GM23248 (cell line): Measurements from ENCODE around the gene UTP15. TPM values are rescaled to one million over a fixed set of nuclear protein-coding genes. Genes with fewer than 3 reads are reported as not detected.

Source experiments
- DNase-seq: peaks from one replicate; pipeline ENCODE4 v3.0.0-alpha.2; 2015
- H2AFZ ChIP-seq: fragments of 200-600 bp; sonication (generic); 2 replicates; pipeline ENCODE4 v1.6.1; 2016; ENCODE audit warnings: antibody characterized with exemption
- H3F3A ChIP-seq: fragments of 200-600 bp; sonication (generic); 2 replicates; pipeline ENCODE4 v1.6.1; 2016; ENCODE audit warnings: mild to moderate bottlenecking, antibody characterized with exemption, mixed run types; ENCODE audit not compliant: insufficient read depth
- H3K27ac ChIP-seq: fragments of 200-600 bp; sonication (generic); 2 replicates; pipeline ENCODE4 v1.5.1; 2016; ENCODE audit warnings: mild to moderate bottlenecking
- H3K27me3 ChIP-seq: fragments of 200-600 bp; sonication (generic); replicated peaks from 2 replicates; pipeline ENCODE4 v1.6.1; 2016; ENCODE audit warnings: mild to moderate bottlenecking; ENCODE audit not compliant: insufficient read depth
- H3K36me3 ChIP-seq: fragments of 200-600 bp; sonication (generic); 2 replicates; pipeline ENCODE4 v1.6.1; 2016; ENCODE audit warnings: low read depth, mild to moderate bottlenecking
- H3K4me1 ChIP-seq: fragments of 200-600 bp; sonication (generic); 2 replicates; pipeline ENCODE4 v1.6.1; 2016; ENCODE audit warnings: mild to moderate bottlenecking; ENCODE audit not compliant: insufficient read depth
- H3K4me2 ChIP-seq: fragments of 200-600 bp; sonication (generic); one replicate; pipeline ENCODE4 v1.6.1; 2016; ENCODE audit warnings: mild to moderate bottlenecking; ENCODE audit not compliant: unreplicated experiment
- H3K4me3 ChIP-seq: fragments of 200-600 bp; sonication (generic); 2 replicates; pipeline ENCODE4 v1.5.1; 2016; ENCODE audit warnings: mild to moderate bottlenecking
- H3K79me2 ChIP-seq: fragments of 200-600 bp; sonication (generic); 2 replicates; pipeline ENCODE4 v1.6.1; 2016; ENCODE audit warnings: mild to moderate bottlenecking; ENCODE audit not compliant: insufficient read depth
- H3K9ac ChIP-seq: fragments of 200-600 bp; sonication (generic); 2 replicates; pipeline ENCODE4 v1.6.1; 2016; ENCODE audit warnings: mild to moderate bottlenecking
- H3K9me2 ChIP-seq: fragments of 200-600 bp; sonication (generic); 2 replicates; pipeline ENCODE4 v1.6.1; 2016; ENCODE audit warnings: mixed run types, mild to moderate bottlenecking, moderate library complexity; ENCODE audit not compliant: insufficient read depth
- H3K9me3 ChIP-seq: fragments of 200-600 bp; sonication (generic); one replicate; pipeline ENCODE4 v1.6.1; 2017; ENCODE audit warnings: low read depth
- H4K20me1 ChIP-seq: fragments of 200-600 bp; sonication (generic); 2 replicates; pipeline ENCODE4 v1.6.0; 2016; ENCODE audit not compliant: insufficient read depth
- EZH2 ChIP-seq: fragments of 200-600 bp; sonication (generic); IDR thresholded peaks from 2 replicates; pipeline ENCODE4 v1.6.1; 2018; ENCODE audit warnings: antibody characterized with exemption, mild to moderate bottlenecking; ENCODE audit not compliant: insufficient read depth, poor library complexity, severe bottlenecking
- EZH2phosphoT487 ChIP-seq: fragments of 200-600 bp; sonication (generic); IDR thresholded peaks from 2 replicates; pipeline ENCODE4 v1.6.1; 2018; ENCODE audit warnings: antibody characterized with exemption, moderate library complexity, mild to moderate bottlenecking, low read depth; ENCODE audit not compliant: insufficient read depth
- WGBS, 2 experiments: methylation state at CpG; one replicate each; pipeline ENCODE4 v1.1.6; 2015 to 2017; ENCODE audit warnings: low lambda C conversion rate in 2 of 2, low coverage in 1 of 2; ENCODE audit errors: missing lambda C conversion rate in 2 of 2; 5-methylcytosine and 5-hydroxymethylcytosine counted together
- in situ Hi-C: fragments of 300-500 bp; cut with MboI; formaldehyde crosslinking; loops from 2 replicates; pipeline ENCODE4 v1.15.0; 2020
- polyA plus RNA-seq: library from polyadenylated mRNA; unstranded; fragments of >200 nt; fragmentation: Nextera tagmentation; extraction: Ambion mirVana; gene quantifications from 2 replicates; pipeline ENCODE4 v1.2.1, GENCODE V29; 2016
- total RNA-seq: library from RNA; depleted of rRNA; stranded (reverse); fragments of >200 nt; shearing (Covaris generic); gene quantifications from 2 replicates; pipeline ENCODE4 v1.2.3, GENCODE V29; 2014

Gene UTP15
- total and polyA plus RNA-seq, 2 experiments from 2014 or later, result 13.9 to 26.2 TPM

GRCh38 chr5:73612799-73613198, 47.3 kb downstream of the UTP15 start:
- no peaks in the 10 kb centered on the region for H3K9me2 ChIP-seq
- H3K9ac ChIP-seq, result no peak overlapping the region
- no peaks in the 10 kb centered on the region for H3K27me3 ChIP-seq
- no peaks in the 10 kb centered on the region for H3K36me3 ChIP-seq
- in situ Hi-C loops, result no loop called here
- no peaks in the 10 kb centered on the region for H3K9me3 ChIP-seq
- H4K20me1 ChIP-seq, result no peaks in the 10 kb centered on the region
- H3F3A ChIP-seq, result no peaks in the 10 kb centered on the region
- WGBS, 2 experiments, result 93 to 96% methylated on average over 3 of the region's 3 CpGs
- no peak for DNase-seq
- no peaks in the 10 kb centered on the region for H3K79me2 ChIP-seq
- H3K4me1 ChIP-seq, result peaks cover 5% of the 10 kb centered on the region
- TF ChIP-seq EZH2, result no peak
- no peak for TF ChIP-seq EZH2phosphoT487
- H3K4me2 ChIP-seq, result no peak overlapping the region
- H2AFZ ChIP-seq, result no peak overlapping the region
- H3K27ac ChIP-seq, result no peak overlapping the region
- H3K4me3 ChIP-seq, result no peak overlapping the region

GRCh38 chr5:73615085-73615484, 49.5 kb downstream of the UTP15 start:
- no peaks in the 10 kb centered on the region for H3K36me3 ChIP-seq
- H4K20me1 ChIP-seq, result no peaks in the 10 kb centered on the region
- no peak overlapping the region for H3K4me2 ChIP-seq
- H3K9ac ChIP-seq, result no peak overlapping the region
- H3K4me1 ChIP-seq, result peaks cover 6% of the 10 kb centered on the region
- H2AFZ ChIP-seq, result no peak overlapping the region
- DNase-seq, result no peak
- H3K9me2 ChIP-seq, result no peaks in the 10 kb centered on the region
- H3F3A ChIP-seq, result no peaks in the 10 kb centered on the region
- no peak overlapping the region for H3K27ac ChIP-seq
- no peaks in the 10 kb centered on the region for H3K79me2 ChIP-seq
- in situ Hi-C loops, result no loop called here
- no peaks in the 10 kb centered on the region for H3K27me3 ChIP-seq
- TF ChIP-seq EZH2, result no peak
- no peak for TF ChIP-seq EZH2phosphoT487
- 94 to 100% methylated on average over 2 of the region's 2 CpGs for WGBS, 2 experiments
- H3K4me3 ChIP-seq, result no peak overlapping the region
- H3K9me3 ChIP-seq, result no peaks in the 10 kb centered on the region

- in situ Hi-C loops, result no loop called here
- H3K27me3 ChIP-seq, result no peaks in the 10 kb centered on the region
- H3K27ac ChIP-seq, result no peak overlapping the region
- H3K4me3 ChIP-seq, result no peak overlapping the region
- no peak overlapping the region for H3K4me2 ChIP-seq
- no peaks in the 10 kb centered on the region for H3F3A ChIP-seq
- H3K4me1 ChIP-seq, result peaks cover 6% of the 10 kb centered on the region
- DNase-seq, result no peak
- no peaks in the 10 kb centered on the region for H3K36me3 ChIP-seq
- H3K79me2 ChIP-seq, result no peaks in the 10 kb centered on the region
- H3K9me2 ChIP-seq, result no peaks in the 10 kb centered on the region
- WGBS, 2 experiments, result 87 to 93% methylated on average over 4 of the region's 4 CpGs
- H2AFZ ChIP-seq, result no peak overlapping the region
- H3K9me3 ChIP-seq, result no peaks in the 10 kb centered on the region
- TF ChIP-seq EZH2, result no peak
- TF ChIP-seq EZH2phosphoT487, result no peak
- H3K9ac ChIP-seq, result no peak overlapping the region
- no peaks in the 10 kb centered on the region for H4K20me1 ChIP-seq
Measured at GRCh38 chr5:73615947-73616346, 50.4 kb downstream of the UTP15 start.

GRCh38 chr5:73617510-73618279, 52.2 kb downstream of the UTP15 start:
- Histone ChIP-seq H3K9me3 (no peaks in the 10 kb centered on the region), H2AFZ (peak overlapping the region; percentile 76), H3K27ac (no peak overlapping the region), H3K4me2 (no peak overlapping the region), H3K36me3 (no peaks in the 10 kb centered on the region), H3K4me3 (no peak overlapping the region), H3K79me2 (no peaks in the 10 kb centered on the region), H3K9ac (no peak overlapping the region), H3K9me2 (no peaks in the 10 kb centered on the region), H3K4me1 (peaks cover 6% of the 10 kb centered on the region), H3F3A (no peaks in the 10 kb centered on the region), H4K20me1 (no peaks in the 10 kb centered on the region), H3K27me3 (no peaks in the 10 kb centered on the region)
- in situ Hi-C loops, result no loop called here
- peak; percentile 52 for DNase-seq
- TF ChIP-seq EZH2 (no peak), EZH2phosphoT487 (no peak)
- 84 to 85% methylated on average over 9 of the region's 9 CpGs for WGBS, 2 experiments
